ENCODE data around the gene MFSD6.

MFSD6 gene

DNA sequence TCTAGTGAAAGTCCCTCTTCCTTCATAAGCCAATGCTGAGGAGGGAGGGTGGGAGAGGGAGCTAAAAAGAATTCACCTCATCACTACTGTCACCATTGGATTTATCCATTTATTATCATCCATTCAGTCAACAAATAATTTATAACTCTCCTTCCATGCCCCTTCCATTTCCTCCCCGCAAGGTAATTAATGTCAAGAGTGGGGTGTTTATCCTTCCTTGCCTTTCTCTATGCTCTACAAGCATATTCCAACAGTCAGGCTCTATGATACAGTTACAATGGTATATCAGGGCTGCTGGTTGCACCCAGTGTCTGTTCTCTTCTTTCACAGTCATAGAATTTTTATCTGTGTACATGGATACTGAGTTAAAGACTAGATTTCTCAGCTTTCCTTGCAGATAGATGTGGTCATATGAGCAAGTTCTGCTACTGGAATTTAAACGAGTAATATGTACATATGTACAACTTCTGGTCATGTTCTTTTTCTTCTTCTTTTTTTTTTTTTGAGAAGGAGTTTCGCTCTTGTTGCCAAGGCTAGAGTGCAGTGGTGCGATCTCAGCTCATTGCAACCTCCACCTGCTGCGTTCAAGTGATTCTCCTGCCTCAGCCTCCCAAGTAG is 5.1 kb upstream of the MFSD6 start:
- DNase-seq (ENCODE audit: low spot score), result no peak
- TF ChIP-seq, protein P1, sequence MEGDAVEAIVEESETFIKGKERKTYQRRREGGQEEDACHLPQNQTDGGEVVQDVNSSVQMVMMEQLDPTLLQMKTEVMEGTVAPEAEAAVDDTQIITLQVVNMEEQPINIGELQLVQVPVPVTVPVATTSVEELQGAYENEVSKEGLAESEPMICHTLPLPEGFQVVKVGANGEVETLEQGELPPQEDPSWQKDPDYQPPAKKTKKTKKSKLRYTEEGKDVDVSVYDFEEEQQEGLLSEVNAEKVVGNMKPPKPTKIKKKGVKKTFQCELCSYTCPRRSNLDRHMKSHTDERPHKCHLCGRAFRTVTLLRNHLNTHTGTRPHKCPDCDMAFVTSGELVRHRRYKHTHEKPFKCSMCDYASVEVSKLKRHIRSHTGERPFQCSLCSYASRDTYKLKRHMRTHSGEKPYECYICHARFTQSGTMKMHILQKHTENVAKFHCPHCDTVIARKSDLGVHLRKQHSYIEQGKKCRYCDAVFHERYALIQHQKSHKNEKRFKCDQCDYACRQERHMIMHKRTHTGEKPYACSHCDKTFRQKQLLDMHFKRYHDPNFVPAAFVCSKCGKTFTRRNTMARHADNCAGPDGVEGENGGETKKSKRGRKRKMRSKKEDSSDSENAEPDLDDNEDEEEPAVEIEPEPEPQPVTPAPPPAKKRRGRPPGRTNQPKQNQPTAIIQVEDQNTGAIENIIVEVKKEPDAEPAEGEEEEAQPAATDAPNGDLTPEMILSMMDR (IDR thresholded peaks at IDR 0.05; ENCODE audit: borderline replicate concordance, control extremely low read depth, extremely low read depth, insufficient read depth, missing control alignments), result no peak
- in situ Hi-C loops (cut with MboI; ENCODE audit: low sequenced_read_pairs, unreplicated experiment), result no loop called here

DNA sequence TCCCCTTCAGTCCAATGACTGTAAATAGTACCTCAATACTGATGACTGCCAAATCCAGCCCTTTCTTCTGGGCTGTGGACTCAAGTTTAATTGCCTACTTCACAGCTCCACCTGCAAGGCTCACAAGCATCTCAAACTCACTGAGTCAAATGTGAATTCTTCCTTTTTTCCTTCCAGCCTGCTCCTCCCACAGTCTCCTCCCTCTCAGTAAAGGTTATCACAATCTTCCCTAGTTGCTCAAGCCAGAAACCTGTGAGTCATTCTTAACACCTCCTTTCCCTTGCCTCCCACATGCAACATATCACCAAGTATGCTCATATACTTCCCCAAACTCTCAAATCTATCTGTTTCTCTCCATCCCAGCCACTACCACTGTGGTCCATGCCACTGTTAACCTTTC is 3.7 kb upstream of the MFSD6 start:
- DNase-seq (ENCODE audit: low spot score), result no peak
- in situ Hi-C loops (cut with MboI; ENCODE audit: low sequenced_read_pairs, unreplicated experiment), result no loop called here
- TF ChIP-seq, protein P1 (IDR thresholded peaks at IDR 0.05; ENCODE audit: borderline replicate concordance, control extremely low read depth, extremely low read depth, insufficient read depth, missing control alignments), result no peak

DNA sequence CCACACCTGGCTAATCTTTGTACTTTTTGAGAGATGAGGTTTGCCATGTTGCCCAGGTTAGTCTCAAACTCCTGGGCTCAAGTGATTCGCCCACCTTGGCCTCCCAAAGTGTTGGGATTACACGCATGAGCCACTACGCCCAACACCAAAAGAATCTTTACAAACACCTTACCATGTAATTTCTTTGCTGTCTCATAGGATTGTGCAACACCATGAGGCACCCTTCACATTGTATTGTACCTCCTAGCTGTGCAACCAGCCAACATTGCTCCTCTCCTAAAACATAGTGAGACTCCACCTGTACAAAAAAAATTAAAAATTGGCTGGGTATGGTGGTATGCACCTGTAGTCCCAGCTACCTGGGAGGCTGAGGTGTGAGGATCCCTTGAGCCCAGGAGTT is 3.1 kb upstream of the MFSD6 start:
- in situ Hi-C loops (cut with MboI; ENCODE audit: low sequenced_read_pairs, unreplicated experiment), result no loop called here
- TF ChIP-seq, protein P1 (IDR thresholded peaks at IDR 0.05; ENCODE audit: borderline replicate concordance, control extremely low read depth, extremely low read depth, insufficient read depth, missing control alignments), result no peak
- no peak for DNase-seq (ENCODE audit: low spot score)

DNA sequence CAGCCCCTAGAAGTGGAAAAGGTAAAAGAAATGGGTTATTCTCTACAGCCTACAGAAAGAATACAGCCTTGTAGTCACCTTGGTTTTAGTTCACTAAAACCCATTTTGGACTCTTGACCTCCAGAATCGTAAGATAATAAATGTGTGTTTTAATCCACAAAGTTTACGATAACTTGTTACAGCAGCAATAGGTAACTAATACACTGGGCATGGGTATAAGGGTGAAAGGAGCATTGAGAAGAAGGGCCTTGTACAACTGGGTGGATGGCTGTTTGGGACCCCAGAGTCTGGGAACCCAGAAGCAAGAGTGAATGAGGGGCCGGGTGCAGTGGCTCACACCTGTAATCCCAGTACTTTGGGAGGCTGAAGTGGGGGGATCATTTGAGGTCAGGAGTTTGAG is 2.2 kb upstream of the MFSD6 start:
- in situ Hi-C loops (cut with MboI; ENCODE audit: low sequenced_read_pairs, unreplicated experiment), result no loop called here
- DNase-seq (ENCODE audit: low spot score), result no peak
- TF ChIP-seq, protein P1 (IDR thresholded peaks at IDR 0.05; ENCODE audit: borderline replicate concordance, control extremely low read depth, extremely low read depth, insufficient read depth, missing control alignments), result no peak

DNA sequence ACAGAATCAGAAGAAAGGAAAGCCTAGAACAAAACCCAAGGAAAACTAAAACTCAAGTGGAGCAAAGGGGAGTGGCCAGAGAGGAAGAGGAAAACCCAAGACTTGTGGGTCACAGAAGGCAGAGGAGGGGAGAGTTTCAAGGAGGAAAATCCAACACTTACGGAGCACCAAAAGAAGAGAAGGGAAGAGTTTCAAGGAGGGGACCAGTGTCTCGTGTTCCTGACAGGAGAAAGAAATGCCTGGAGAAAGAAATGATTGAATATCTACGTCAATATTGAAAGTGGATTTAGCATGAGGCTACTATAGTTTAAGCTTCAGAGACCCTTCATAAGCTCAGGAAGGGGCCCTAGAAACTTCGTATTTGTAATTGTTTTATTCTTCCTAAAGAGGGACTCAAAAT is 1.4 kb upstream of the MFSD6 start:
- in situ Hi-C loops (cut with MboI; ENCODE audit: low sequenced_read_pairs, unreplicated experiment), result no loop called here
- TF ChIP-seq, protein P1 (IDR thresholded peaks at IDR 0.05; ENCODE audit: borderline replicate concordance, control extremely low read depth, extremely low read depth, insufficient read depth, missing control alignments), result no peak
- DNase-seq (ENCODE audit: low spot score), result no peak

DNA sequence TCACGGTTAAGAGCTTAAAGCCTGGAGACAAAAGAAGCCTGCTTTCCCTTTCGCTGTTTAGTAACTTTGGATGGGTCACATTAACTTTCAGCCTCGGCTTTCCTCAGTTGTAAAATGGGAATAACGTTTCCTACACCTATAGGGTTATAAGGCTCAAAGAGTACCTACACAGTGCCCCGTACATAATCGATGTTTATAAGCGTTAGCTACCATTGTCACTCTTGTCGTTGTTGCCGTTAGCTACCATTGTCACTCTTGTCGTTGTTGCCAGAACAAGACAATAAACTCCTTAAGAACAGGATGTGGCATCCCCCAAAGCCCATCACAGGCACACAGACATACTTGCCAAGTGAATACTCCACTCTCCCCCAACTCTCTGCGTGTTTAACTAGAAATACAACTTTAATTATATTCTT is 901 bp upstream of the MFSD6 start:
- in situ Hi-C loops (cut with MboI; ENCODE audit: low sequenced_read_pairs, unreplicated experiment), result no loop called here
- TF ChIP-seq, protein P1 (IDR thresholded peaks at IDR 0.05; ENCODE audit: borderline replicate concordance, control extremely low read depth, extremely low read depth, insufficient read depth, missing control alignments), result no peak
- no peak for DNase-seq (ENCODE audit: low spot score)
